SK-N-SH treated with all-trans-retinoic acid at 6 μM for 48 hours (cell line): ENCODE data around the gene LMBR1.

Source experiments
- CREB5 ChIP-seq: fragments of 250-450 bp; sonication (Bioruptor Pico); IDR thresholded peaks from 2 replicates; pipeline ENCODE4 v1.5.1; 2020; ENCODE audit warnings: low read depth, mild to moderate bottlenecking, moderate library complexity
- ZFP30 ChIP-seq: fragments of 450-650 bp; formaldehyde crosslinking; IDR thresholded peaks from 2 replicates; pipeline ENCODE4 v1.5.0; 2022; ENCODE audit warnings: mild to moderate bottlenecking, moderate library complexity

DNA sequence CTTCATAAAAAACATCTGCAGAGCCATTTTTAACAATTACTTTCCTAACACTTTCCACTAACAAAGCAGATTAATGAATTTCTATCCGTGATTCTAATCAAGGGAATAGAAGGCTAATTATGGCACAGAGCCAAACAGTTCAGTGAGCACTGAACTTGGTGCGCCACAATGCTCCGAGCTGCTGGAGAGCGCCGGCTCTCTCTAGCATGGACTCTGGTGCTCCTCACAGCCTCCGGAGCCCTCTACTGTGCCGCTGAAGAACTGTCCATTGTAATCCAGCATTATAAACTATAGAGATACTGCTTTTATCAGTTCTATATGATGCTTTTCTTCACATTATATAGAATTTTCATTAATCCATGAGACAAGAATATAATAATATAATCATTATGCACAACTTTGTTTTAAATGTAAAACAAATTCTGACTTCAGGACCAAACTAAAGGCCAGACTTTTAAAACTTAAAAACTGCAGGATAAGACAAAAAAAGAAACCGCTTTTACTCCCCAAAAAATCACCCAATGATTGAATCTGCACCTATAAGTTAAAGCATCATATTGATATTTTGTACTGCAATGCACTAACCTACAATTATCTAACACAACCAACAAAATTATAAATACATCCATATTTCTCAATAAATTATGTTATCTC, 128.8 kb downstream of the LMBR1 start:
- TF ChIP-seq ZFP30 (CRISPR knock-in tag): no peak
- TF ChIP-seq CREB5 (CRISPR knock-in tag): no peak
